T-helper 1 cell treated with Interleukin-12 subunit alpha and Interleukin-12 subunit beta and Interleukin-4 antibody, amounts not matched to agents 30 μg/mL and 1 μg/mL, for 36 hours (primary cell): Measurements from ENCODE around the gene USP36.
"Not testable (repeated sequence)": the region's sequence is repeated elsewhere in the genome, so short reads cannot be mapped to it uniquely, and the experiment has no call there.

Source experiments
- H3K27ac Mint-ChIP-seq: one replicate; pipeline ENCODE4 v1.8.0; 2021; ENCODE audit warnings: mild to moderate bottlenecking, mixed read lengths
- H3K27me3 Mint-ChIP-seq: one replicate; pipeline ENCODE4 v1.8.0; 2021; ENCODE audit warnings: low read depth, mixed read lengths
- H3K36me3 Mint-ChIP-seq: one replicate; pipeline ENCODE4 v1.8.0; 2021; ENCODE audit warnings: low read depth, mixed read lengths
- H3K4me1 Mint-ChIP-seq: one replicate; pipeline ENCODE4 v1.8.0; 2021; ENCODE audit warnings: low read depth, mixed read lengths
- H3K4me3 Mint-ChIP-seq: one replicate; pipeline ENCODE4 v1.8.0; 2021; ENCODE audit warnings: mild to moderate bottlenecking, moderate library complexity, mixed read lengths
- H3K9me3 Mint-ChIP-seq: one replicate; pipeline ENCODE4 v1.8.0; 2021; ENCODE audit warnings: mixed read lengths

USP36 gene

GRCh38 chr17:78753316-78754250 lies 87.0 kb downstream of the USP36 start:
- H3K27ac Mint-ChIP-seq, result peak overlapping the region; percentile 84
- H3K4me1 Mint-ChIP-seq, result peaks cover 67% of the 10 kb centered on the region
- H3K4me3 Mint-ChIP-seq, result peak overlapping the region; percentile 51
- H3K27me3 Mint-ChIP-seq, result no peaks in the 10 kb centered on the region
- H3K36me3 Mint-ChIP-seq, result peaks cover 19% of the 10 kb centered on the region
- H3K9me3 Mint-ChIP-seq, result no peaks in the 10 kb centered on the region

- Mint-ChIP-seq H3K4me3 (peak overlapping the region; percentile 16), H3K4me1 (peaks cover 72% of the 10 kb centered on the region), H3K27me3 (no peaks in the 10 kb centered on the region), H3K36me3 (peaks cover 22% of the 10 kb centered on the region), H3K9me3 (no peaks in the 10 kb centered on the region), H3K27ac (peak overlapping the region; percentile 85)
These were observed 89.0 kb downstream of the USP36 start for GRCh38 chr17:78751447-78752161.

GRCh38 chr17:78751000-78751399 lies 89.6 kb downstream of the USP36 start:
- peaks cover 22% of the 10 kb centered on the region for H3K36me3 Mint-ChIP-seq
- H3K9me3 Mint-ChIP-seq, H3K27me3 Mint-ChIP-seq, H3K4me3 Mint-ChIP-seq: not testable (repeated sequence)
- H3K27ac Mint-ChIP-seq, result peak overlapping the region; percentile 85
- H3K4me1 Mint-ChIP-seq, result peaks cover 76% of the 10 kb centered on the region

- no peaks in the 10 kb centered on the region for H3K9me3 Mint-ChIP-seq
- H3K4me1 Mint-ChIP-seq, result peaks cover 86% of the 10 kb centered on the region
- H3K36me3 Mint-ChIP-seq, result peaks cover 28% of the 10 kb centered on the region
- H3K27me3 Mint-ChIP-seq, result no peaks in the 10 kb centered on the region
- H3K4me3 Mint-ChIP-seq, result peak overlapping the region; percentile 76
- peak overlapping the region; percentile 95 for H3K27ac Mint-ChIP-seq
These were observed 91.8 kb downstream of the USP36 start for GRCh38 chr17:78748730-78749317.

- Mint-ChIP-seq H3K27ac (peak overlapping the region; percentile 95), H3K4me1 (peaks cover 88% of the 10 kb centered on the region), H3K9me3 (no peaks in the 10 kb centered on the region), H3K27me3 (no peaks in the 10 kb centered on the region), H3K36me3 (peaks cover 27% of the 10 kb centered on the region), H3K4me3 (peak overlapping the region; percentile 76)
These were observed 92.4 kb downstream of the USP36 start for GRCh38 chr17:78748048-78748729.

DNA sequence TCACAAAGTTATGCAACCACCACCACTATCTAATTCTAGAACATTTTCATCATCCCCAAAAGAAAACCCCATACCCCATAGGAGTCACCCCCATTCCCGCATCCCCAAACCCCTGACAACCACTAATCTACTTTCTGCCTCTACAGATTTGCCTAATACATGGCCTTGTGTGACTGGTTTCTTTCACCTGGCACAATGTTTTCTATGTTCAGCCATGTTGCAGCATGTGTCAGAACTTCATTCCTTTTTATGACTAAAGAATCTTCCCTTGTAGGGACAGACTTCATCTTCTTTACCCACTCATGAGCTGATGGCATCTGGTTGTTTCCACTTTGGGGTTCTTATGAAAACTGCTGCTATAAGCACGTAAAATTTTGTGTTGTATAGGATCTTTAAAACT lies 93.1 kb downstream of the USP36 start:
- peak overlapping the region; percentile 45 for H3K4me3 Mint-ChIP-seq
- H3K4me1 Mint-ChIP-seq, result peaks cover 86% of the 10 kb centered on the region
- no peaks in the 10 kb centered on the region for H3K9me3 Mint-ChIP-seq
- H3K36me3 Mint-ChIP-seq, result peaks cover 27% of the 10 kb centered on the region
- H3K27me3 Mint-ChIP-seq, result no peaks in the 10 kb centered on the region
- H3K27ac Mint-ChIP-seq, result peak overlapping the region; percentile 95

GRCh38 chr17:78746949-78747269 lies 93.7 kb downstream of the USP36 start:
- no peaks in the 10 kb centered on the region for H3K9me3 Mint-ChIP-seq
- no peaks in the 10 kb centered on the region for H3K27me3 Mint-ChIP-seq
- H3K4me1 Mint-ChIP-seq, result peaks cover 85% of the 10 kb centered on the region
- peak overlapping the region; percentile 45 for H3K4me3 Mint-ChIP-seq
- peaks cover 24% of the 10 kb centered on the region for H3K36me3 Mint-ChIP-seq
- peak overlapping the region; percentile 95 for H3K27ac Mint-ChIP-seq

- peak overlapping the region; percentile 53 for H3K27ac Mint-ChIP-seq
- H3K4me1 Mint-ChIP-seq, result peaks cover 84% of the 10 kb centered on the region
- no peaks in the 10 kb centered on the region for H3K9me3 Mint-ChIP-seq
- H3K27me3 Mint-ChIP-seq, result no peaks in the 10 kb centered on the region
- H3K4me3 Mint-ChIP-seq, result peak overlapping the region; percentile 50
- peaks cover 26% of the 10 kb centered on the region for H3K36me3 Mint-ChIP-seq
These were observed 94.2 kb downstream of the USP36 start for GRCh38 chr17:78746263-78746948.
